HG03108 (cell line): ENCODE measurements around the gene NFE2L1.
"Not testable (repeated sequence)": the region's sequence is repeated elsewhere in the genome, so short reads cannot be mapped to it uniquely, and the experiment has no call there.

Experiments
- ATAC-seq: cut with Tn5 transposase; IDR thresholded peaks from one replicate; pipeline ENCODE4 v1.9.1; 2021; ENCODE audit warnings: moderate library complexity; ENCODE audit not compliant: unreplicated experiment

NFE2L1 gene

DNA sequence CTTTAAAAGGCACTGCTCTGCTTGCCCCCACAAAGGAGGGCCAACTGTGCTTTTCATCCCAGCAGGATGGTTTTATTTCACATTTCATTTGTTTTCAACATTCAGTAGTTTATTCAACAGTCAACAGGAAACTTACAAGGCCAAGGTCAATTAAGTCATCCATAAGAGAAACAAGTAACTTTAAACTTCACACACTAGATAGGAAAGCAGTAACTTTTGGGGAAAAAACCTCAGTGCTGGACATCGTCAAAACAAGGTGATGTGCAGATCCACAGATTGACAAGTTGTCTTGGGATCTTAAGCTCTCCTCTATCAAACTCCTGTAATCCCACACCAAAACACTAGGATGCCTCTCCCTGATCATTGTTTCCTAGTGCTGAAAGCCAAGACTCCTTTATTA is 18.5 kb downstream of the NFE2L1 start:
- ATAC-seq: no peak

DNA sequence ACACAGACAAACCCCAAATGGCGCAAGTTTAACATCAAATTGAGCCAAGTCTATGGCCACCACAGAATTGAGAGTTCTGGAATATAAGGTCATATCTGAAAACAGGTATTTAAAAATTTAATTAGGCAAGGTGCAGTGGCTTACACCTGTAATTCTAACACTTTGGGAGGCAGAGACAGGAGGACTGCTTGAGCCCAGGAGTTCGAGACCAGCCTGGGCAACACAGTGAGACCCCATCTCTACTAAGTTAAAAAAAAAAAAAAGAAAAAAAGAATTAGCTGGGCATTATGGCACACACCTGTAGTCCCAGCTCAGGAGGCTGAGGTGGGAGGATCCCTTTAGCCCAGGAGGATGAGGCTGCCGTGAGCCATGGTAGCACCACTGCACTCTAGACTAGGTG is 19.1 kb downstream of the NFE2L1 start:
- no peak for ATAC-seq

DNA sequence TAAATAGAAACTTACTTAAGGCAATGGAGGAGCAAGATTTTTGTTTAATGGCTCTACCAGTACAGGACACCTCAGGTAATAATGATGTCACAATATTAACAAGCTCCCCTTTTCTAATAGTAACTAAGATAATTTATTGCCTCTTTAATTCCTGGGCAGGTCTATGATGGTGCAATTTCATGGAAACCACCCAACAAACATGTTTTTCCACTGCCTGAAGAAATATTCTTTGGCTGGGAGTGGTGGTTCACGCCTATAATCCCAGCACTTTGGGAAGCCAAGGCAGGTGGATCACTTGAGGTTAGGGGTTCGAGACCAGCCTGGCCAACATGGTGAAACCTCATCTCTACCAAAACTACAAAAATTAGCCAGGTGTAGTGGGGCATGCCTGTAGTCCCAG is 19.6 kb downstream of the NFE2L1 start:
- ATAC-seq: not testable (repeated sequence)

DNA sequence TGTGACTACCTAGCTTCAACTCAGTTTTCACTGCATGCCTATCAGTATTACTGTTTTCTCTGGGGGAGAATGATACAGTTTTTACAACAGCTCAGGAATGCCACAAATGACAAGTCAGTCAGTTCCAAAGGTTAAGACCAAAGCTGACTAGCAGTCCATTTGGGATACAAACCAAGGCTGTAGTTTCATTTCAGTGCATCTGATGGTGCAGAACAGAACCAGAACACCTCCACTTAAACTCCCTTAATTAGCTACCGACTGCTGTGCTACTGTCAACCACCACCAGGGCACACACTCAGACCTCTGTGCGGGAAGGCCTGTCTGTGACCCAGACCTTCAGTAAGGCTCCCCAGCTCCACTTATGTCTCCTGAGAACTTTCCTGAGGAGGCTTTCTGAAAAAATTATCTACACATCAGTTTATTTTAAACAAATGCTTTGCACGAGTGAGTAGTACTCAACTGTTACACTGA is 20.4 kb downstream of the NFE2L1 start:
- no peak for ATAC-seq

DNA sequence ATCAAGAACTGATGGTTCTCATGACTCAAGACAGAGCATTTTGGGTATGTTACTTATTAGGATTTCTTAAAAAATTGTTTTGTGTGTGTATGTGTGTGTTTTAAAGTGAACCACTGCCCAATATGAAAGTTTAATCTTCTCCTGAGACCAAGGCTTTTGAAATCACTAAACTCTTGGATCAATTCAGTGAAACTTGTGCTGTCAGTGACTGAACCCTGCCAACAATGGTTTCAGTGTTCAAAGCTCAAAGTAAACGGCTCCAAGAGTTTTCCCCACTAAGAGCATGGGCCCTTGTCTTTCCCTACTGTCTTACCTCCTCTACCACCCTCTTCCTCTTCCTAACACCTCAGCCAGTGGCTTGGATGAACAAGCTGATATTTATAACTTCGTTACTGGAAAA is 22.0 kb downstream of the NFE2L1 start:
- ATAC-seq: no peak

DNA sequence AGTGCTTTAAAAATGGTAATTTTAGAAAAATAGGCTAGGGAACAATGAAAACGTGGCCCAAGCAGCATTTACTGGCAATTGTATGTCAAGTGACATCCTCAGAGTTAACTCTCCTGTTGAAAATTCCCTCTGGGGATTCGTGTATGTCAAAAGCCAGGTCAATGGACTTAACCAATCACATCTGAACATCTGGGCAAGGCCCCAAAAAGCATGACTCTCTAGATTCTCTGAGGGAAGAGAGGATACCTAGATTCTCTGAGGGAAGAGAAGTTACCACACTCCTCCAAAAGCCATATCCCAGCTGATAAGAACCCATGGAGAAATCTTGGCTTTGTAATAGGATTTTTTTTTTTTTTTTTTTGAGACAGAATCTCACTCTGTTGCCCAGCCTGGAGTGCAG is 23.5 kb downstream of the NFE2L1 start:
- no peak for ATAC-seq

DNA sequence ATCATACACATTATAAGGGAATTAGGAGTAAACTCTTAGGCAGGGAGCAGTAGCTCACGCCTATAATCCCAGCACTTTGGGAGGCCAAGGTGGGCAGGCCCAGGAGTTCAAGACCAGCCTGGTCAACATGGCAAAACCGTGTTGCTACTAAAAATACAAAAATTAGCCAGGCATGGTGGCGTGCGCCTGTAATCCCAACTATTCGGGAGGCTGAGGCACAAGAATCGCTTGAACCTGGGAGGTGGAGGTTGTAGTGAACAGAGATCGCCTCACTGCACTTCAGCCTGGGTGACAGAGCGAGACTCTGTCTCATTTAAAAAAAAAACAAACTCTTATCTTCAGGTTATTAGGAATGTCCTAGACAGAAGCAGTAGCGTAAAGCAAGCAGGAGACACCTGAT is 24.7 kb downstream of the NFE2L1 start:
- not testable (repeated sequence) for ATAC-seq

DNA sequence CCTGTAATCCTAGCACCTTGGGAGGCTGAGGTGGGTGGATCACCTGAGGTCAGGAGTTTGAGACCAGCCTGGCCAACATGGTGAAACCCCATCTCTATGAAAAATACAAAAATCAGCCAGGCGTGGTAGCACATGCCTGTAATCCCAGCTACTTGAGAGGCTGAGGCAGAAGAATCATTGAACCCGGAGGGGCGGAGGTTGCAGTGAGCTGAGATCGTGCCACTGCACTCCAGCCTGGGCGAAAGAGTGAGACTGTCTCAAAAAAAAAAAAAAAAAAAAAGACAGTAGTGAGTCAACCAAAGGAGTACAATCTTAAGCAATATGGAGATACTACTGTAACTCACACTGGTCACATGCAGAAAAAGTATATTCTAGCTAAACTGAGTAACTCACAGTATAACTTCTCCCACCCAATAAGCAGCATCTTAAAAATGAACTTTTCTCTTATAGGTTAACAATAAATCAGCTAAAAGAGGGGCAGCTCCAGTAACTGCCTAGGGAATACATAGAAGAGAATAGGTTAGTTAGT is 25.5 kb downstream of the NFE2L1 start:
- ATAC-seq: not testable (repeated sequence)

DNA sequence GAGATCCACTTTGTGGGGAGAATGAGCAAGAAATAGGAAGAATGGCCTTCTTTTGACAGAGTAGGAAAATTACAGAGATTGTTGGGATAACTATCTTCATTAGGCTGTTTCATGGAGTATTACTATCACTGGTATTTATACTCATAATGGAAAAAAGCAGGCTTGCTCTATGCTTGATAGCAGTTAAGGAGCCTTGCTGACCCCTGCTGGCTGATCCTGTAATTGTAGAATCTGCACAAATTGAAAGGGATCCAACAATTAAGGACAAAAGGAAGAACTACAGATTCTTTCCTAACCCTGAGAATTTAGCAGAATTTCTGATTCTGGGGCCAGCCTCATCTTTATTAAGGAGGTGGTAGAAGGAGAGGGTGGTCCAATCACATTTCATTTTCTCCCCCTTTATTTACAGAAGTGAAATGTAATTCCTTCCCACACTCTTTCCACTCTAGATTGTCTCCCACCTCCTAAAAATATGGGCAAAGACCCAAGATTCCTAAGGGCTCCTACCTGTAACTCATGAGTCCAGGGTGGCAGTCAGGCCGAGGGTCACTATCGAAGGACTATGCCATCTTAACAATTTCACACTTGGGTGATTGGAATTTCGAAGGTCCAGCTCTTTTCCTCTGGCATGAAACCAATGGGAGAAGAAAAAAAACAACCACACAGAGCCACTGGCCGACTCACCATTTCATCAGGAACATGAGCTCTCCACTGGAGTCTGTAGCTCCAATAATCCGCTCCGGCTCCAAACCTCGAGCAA is 26.3 kb downstream of the NFE2L1 start:
- no peak for ATAC-seq

DNA sequence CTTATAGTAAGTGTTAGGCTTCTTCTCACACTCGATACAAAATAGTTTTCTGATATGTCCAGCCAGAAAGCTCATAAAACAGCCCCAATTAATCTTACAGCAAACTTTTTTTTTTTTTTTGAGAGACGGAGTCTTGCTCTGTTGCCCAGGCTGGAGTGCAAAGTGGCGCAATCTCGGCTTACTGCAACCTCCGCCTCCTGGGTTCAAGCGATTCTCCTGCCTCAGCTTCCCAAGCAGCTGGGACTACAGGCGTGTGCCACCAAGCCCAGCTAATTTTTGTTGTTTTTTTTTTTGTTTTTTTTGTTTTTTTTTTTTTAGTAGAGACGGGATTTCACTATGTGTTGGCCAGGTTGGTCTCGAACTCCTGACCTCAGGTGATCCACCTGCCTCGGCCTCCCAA is 29.0 kb downstream of the NFE2L1 start:
- not testable (repeated sequence) for ATAC-seq

DNA sequence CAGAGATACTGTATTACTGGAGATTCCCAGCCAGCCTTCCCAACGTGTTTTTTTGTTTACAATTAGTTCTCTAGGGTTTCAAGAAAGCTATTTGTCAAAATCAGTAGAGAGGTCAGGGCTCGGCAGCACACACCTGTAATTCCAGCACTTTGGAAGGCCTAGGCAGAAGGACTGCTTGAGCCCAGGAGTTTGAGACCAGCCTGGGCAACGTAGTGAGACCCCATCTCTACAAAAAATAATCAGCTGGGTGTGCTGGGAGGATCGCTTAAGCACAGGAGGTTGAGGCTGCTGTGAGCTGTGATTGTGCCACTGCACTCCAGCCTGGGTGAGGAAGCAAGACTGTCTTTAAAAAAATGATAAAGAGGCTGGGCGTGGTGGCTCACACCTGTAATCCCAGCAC is 33.7 kb downstream of the NFE2L1 start:
- ATAC-seq: no peak

DNA sequence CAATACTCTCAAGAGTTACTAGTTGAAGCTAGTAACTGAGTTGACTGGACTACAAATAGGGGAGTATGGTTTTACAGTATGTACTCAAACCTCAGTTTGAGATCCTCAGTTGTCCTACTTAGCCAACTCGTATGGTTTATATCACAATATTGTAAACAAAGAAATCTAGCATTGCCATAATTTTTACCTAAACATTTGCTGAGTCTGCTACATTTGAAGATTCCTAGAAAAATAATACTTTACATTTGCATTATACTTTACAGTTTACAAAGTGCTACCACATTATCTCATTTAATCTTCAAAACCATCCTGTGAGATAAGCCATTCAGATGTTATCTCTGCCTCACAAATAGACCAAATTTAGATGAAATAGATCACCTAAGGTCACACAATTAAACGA is 36.8 kb downstream of the NFE2L1 start:
- ATAC-seq: no peak

DNA sequence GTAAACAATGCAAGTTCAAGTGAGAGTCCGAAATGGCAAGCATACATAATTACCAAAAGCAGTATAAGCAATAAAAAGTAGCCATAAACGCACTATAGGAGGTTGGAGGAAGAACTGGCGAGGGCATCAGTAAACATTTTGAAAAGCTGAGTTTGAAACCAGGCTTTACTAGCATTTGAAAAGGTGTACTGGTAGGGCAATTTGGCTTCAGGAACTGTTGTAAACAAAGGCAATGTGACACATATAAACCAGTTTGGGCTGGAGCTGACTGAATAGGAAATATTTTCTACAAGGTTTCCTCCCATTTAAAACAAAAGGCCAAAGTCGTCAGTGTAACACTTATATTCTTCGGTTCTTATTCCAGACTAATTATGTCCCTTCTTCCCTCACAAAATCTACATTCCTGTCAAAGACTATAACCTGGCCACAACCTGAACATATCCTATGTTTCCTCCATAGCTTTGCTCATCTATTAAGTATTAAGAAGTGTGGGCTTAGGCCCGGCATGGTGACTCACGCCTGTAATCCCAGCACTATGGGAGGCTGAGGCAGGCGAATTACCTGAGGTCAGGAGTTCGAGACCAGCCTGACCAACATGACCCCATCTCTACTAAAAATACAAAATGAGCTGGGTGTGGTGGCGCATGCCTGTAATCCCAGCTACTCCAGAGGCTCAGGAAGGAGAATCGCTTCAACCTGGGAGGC is 45.3 kb downstream of the NFE2L1 start:
- ATAC-seq: no peak

DNA sequence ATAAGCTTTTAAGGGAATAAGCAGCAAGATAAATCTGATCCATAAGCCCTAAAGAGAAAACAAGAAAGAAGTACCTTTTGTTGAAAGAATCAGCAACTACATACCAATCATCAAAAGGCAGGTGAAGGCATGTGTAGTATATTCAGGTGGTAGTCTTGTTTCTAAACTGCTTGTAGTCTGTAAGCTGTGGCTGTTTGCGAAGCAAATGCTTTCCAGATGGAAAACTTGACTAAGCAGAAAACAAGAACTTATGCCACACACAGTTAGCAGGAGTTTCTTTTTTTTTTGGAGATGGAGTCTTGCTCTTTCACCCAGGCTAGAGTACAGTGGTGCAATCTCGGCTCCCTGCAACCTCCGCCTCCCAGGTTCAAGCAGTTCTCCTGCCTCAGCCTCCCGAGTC is 47.5 kb downstream of the NFE2L1 start:
- no peak for ATAC-seq

DNA sequence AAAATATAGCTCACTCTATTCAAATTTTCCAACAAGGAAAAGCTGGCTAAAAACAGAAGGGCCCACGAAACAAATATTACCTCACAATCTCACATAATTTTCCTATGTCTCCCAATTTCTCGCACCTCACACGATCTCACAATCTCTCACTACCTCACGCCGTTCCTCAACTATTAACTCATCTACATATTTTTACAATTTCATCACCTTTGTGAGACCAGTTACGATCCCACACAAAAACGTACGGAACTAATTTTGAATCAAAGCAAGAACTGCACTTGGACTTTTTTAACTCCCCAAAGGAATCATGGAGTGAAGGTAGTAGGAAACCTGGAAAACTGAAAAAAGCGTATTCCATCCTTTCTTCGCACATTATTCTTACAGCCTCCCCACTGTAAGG is 52.0 kb downstream of the NFE2L1 start:
- ATAC-seq: no peak

DNA sequence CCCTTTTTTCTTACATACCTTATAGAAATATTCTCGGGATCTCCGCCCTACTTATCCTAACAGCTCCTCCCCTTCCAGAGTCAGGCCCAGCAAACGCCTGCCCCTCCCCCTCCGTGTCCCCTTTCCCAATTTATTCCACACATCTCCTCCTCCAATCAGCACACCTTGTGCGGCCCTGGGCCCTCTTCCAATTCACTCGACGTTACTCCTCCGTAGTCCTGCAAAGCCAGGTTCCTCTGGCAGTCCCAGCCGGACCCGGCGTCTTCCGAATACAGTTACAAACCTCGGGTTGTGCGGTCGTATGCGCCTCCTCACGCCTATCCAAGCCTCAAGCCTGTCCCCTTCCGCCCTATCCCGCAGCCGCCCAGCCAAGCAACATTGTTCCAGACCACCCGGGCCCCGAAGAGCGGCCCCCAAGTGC is 52.4 kb downstream of the NFE2L1 start:
- no peak for ATAC-seq

DNA sequence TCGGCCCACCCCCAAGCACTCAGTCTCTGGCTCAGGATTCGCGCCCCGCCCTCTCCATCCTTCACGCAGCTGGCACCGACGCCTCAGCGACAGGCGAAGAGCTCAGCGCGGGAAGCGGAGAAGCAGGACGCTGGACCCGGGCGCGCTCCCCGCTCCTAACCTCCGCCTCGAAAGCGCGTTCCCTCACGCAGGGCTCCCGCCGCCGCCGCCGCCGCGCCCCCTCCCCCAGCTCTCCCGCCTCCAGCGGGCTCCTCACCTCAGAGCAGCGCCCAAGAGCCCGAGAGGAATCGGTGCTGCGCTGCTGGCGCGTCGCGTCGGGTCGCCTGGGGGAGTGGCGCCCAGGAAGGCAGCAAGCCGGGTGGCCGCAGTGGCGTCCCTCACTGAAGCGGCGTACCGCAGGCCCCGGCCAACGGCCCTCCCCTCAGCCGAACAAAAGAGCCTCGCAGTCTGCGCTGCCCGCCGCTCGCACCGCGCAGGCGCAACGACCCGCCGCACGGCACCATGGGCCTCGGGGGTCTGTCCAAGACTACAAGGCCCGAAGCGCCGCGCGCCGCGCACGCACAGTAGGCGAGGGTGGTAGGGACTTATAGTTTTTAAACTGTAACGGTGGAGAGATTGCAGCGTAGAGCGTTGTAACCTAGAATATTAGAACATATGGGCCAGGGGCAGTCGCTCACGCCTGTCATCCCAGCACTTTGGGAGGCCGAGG is 53.0 kb downstream of the NFE2L1 start, which contains the start of gene CBX1:
Gene CBX1 (minus strand): TSS at position 467 of the 709 bp plus-strand sequence. CDS start 24,474 bp downstream, outside the sequence.
- ATAC-seq: peak; percentile 83

DNA sequence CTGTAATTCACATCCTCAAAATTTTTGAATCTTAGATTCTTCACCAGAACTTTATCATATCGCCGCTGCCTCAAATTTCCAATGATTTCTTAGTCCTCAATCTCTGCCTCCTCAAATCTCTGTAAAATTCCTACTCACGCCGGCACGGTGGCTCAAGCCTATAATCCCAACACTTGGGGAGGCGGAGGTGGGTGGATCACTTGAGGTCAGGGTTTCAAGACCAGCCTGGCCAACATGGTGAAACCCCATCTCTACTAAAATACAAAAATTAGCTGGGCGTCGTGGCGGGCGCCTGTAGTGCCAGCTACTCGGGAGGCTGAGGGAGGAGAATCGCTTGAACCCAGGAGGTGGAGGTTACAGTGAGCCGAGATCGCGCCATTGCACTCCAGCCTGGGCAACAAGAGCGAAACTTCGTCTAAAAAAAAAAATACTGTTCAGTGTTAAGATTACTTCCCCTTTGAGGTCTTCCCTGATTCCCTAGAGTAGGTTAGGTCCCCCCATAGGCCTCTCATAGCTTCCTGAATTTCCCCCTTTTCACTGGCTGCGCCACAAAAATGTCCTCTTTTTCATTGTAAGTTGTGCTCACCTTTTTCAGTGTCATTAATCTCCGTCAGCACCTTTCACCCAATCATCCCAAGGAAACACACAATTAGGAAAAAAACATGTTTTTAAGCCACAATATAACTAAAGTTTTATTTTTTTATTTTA is 54.0 kb downstream of the NFE2L1 start:
- no peak for ATAC-seq

DNA sequence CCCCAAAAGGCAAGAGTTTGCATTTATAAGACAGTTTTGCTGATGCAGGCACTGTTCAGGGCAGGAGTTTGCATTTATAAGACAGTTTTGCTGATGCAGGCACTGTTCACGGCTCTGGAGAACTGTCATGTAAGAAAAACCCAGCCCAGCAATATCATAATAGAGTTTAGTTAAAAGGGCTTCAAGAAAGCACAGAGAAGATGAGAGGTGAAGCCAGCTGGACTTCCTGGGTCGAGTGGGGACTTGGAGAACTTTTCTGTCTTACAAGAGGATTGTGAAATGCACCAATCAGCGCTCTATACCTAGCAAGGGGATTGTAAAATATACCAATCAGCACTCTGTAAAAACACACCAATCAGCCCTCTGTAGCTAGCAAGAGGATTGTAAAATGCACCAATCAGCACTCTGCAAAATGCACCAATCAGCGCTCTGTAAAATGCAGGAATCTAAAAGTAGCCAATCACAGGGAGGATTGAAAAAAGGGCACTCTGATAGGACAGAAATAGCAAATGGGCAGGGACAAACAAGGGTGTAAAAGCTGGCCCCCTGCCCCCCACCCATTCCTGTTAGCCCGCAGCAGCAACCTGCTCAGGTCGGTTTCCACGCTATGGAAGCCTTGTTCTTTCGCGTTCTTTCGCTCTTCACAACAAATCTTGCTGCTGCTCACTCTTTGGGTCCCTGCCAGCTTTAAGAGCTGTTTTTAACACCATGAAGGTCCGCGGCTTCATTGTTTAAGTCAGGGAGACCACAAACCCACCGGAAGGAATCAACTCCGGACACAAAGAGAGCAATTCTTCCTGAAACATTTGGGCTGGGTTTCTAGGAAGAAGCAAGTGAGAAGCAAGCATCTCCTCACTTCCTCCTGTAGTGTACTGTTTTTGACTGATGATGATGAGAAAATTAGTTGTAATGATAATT is 54.9 kb downstream of the NFE2L1 start:
- ATAC-seq: no peak

DNA sequence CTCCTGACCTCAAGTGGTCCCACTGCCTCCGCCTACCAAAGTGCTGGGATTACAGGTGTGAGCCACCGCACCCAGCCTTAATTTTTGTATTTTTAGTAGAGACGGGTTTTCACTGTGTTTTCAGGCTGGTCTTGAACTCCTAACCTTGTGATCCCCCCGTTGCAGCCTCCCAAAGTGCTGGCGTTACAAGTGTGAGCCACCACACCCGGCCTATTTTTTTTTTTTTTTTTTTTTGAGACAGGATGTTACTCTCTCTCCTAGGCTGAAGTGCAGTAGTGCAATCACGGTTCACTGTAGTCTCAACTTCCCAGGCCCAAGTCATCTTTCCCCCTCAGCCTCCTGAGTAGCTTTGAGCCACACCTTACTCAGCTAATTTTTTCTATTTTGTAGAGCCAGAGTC is 56.3 kb downstream of the NFE2L1 start:
- ATAC-seq: no peak
